Calu3 (cell line): ENCODE results near the gene ZNF726. TPM values are rescaled to one million over a fixed set of nuclear protein-coding genes. Genes with fewer than 3 reads are reported as not detected.

Experiments
- BruUV-seq: library from RNA; stranded (reverse); fragments of 400-500 nt; replicated peaks from 2 replicates; lab custom pipeline; 2021; lab: Mats Ljungman, UMichigan
- CTCF ChIA-PET: fragments of 300-600 bp; sonication (Branson Sonifier 250); formaldehyde crosslinking; loops from one replicate; lab custom pipeline; 2022; ENCODE audit warnings: antibody characterized with exemption; lab: Charles Lee
- DNase-seq: peaks from one replicate; pipeline ENCODE4 v3.0.0; 2022
- H3K27ac Mint-ChIP-seq: one replicate; pipeline ENCODE4 v1.8.0; 2022; ENCODE audit warnings: mixed read lengths; ENCODE audit not compliant: unreplicated experiment
- H3K27me3 Mint-ChIP-seq: one replicate; pipeline ENCODE4 v1.8.0; 2022; ENCODE audit warnings: mixed read lengths; ENCODE audit not compliant: unreplicated experiment
- H3K36me3 Mint-ChIP-seq: one replicate; pipeline ENCODE4 v1.8.0; 2022; ENCODE audit warnings: mild to moderate bottlenecking, moderate library complexity, mixed read lengths; ENCODE audit not compliant: insufficient read depth, unreplicated experiment
- H3K4me1 Mint-ChIP-seq: one replicate; pipeline ENCODE4 v1.8.0; 2022; ENCODE audit warnings: mild to moderate bottlenecking, low read depth, mixed read lengths; ENCODE audit not compliant: unreplicated experiment
- H3K4me3 Mint-ChIP-seq: one replicate; pipeline ENCODE4 v1.8.0; 2022; ENCODE audit warnings: mild to moderate bottlenecking, low read depth, moderate library complexity, mixed read lengths; ENCODE audit not compliant: unreplicated experiment
- H3K9me3 Mint-ChIP-seq: one replicate; pipeline ENCODE4 v1.8.0; 2022; ENCODE audit warnings: low read depth, mixed read lengths; ENCODE audit not compliant: unreplicated experiment
- intact Hi-C: fragments of 100-400 bp; cut with micrococcal nuclease; formaldehyde crosslinking; loops from one replicate; pipeline ENCODE4 v1.10.0; 2022; ENCODE audit not compliant: unreplicated experiment
- total RNA-seq: library from RNA; stranded (reverse); gene quantifications from 2 replicates; pipeline ENCODE4 v1.2.3, GENCODE V29; 2022
- TF ChIP-seq, protein P1 (sequence below): fragments of 200-600 bp; IDR thresholded peaks from one replicate; pipeline ENCODE4 v1.8.0; 2022; ENCODE audit warnings: antibody characterized with exemption; ENCODE audit not compliant: unreplicated experiment

Gene ZNF726
- total RNA-seq, 1 experiment from 2014 or later = 9.7 TPM

DNA sequence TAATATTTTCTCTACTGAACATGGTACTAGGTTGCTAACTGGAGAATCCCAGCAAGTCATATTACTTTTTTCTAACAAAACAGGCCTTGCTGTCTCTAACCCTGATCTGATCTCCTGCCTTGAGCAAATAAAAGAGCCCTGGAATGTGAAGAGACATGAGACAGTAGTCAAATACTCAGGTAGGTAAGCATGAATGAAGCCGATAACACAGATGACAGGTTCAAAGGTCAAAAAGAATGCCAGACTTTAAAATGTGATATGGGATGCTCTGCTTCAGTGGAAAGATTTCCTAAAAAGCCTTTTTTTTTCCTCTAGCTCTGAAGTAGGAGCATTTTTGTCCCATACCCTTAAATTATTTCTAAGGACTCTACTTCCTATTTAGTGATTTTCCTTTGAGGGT, 28.7 kb downstream of the ZNF726 start:
- no peaks in the 10 kb centered on the region for H3K4me1 Mint-ChIP-seq

DNA sequence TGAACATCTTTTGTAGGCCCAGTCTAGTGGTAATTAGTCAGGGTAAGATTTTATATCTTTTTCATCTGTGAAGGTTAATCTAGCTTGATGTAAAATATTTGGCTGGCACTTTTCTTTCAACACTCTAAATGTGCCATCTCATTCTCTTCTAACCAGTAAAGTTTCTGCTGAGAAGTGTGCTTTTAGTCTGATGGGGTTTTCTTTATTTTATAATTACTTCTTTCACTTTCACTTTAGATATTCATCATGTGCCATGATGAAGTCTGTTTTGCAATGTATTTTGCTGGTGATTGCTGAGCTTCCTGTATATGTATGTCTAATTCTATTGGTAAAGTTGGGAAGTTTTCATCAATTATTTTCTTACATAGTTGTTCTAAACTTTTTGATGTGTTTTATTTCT, 31.9 kb downstream of the ZNF726 start:
- Mint-ChIP-seq H3K27me3 (no peaks in the 10 kb centered on the region), H3K4me3 (no peak overlapping the region), H3K36me3 (no peaks in the 10 kb centered on the region), H3K4me1 (no peaks in the 10 kb centered on the region), H3K27ac (no peak overlapping the region), H3K9me3 (peaks cover 18% of the 10 kb centered on the region)
- no TSS peak for BruUV-seq
- CTCF ChIA-PET = no interaction called here
- intact Hi-C loops = no loop called here
- DNase-seq = no peak
- TF ChIP-seq, protein P1, sequence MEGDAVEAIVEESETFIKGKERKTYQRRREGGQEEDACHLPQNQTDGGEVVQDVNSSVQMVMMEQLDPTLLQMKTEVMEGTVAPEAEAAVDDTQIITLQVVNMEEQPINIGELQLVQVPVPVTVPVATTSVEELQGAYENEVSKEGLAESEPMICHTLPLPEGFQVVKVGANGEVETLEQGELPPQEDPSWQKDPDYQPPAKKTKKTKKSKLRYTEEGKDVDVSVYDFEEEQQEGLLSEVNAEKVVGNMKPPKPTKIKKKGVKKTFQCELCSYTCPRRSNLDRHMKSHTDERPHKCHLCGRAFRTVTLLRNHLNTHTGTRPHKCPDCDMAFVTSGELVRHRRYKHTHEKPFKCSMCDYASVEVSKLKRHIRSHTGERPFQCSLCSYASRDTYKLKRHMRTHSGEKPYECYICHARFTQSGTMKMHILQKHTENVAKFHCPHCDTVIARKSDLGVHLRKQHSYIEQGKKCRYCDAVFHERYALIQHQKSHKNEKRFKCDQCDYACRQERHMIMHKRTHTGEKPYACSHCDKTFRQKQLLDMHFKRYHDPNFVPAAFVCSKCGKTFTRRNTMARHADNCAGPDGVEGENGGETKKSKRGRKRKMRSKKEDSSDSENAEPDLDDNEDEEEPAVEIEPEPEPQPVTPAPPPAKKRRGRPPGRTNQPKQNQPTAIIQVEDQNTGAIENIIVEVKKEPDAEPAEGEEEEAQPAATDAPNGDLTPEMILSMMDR = no peak

More for the DNA sequence above, 28.7 kb downstream of the ZNF726 start:
- no peaks in the 10 kb centered on the region for H3K36me3 Mint-ChIP-seq
- H3K4me3 Mint-ChIP-seq = no peak overlapping the region
- H3K9me3 Mint-ChIP-seq = peaks cover 21% of the 10 kb centered on the region
- intact Hi-C loops = no loop called here
- no peak overlapping the region for H3K27ac Mint-ChIP-seq
- DNase-seq = no peak
- TF ChIP-seq, protein P1 = no peak
- no TSS peak for BruUV-seq
- H3K27me3 Mint-ChIP-seq = no peaks in the 10 kb centered on the region
- CTCF ChIA-PET = no interaction called here

- H3K27me3 Mint-ChIP-seq = no peaks in the 10 kb centered on the region
- no peak overlapping the region for H3K27ac Mint-ChIP-seq
- H3K4me1 Mint-ChIP-seq = no peaks in the 10 kb centered on the region
- no peak for DNase-seq
- no TSS peak for BruUV-seq
- peaks cover 7% of the 10 kb centered on the region for H3K9me3 Mint-ChIP-seq
- H3K36me3 Mint-ChIP-seq = no peaks in the 10 kb centered on the region
- CTCF ChIA-PET = no interaction called here
- no peak overlapping the region for H3K4me3 Mint-ChIP-seq
- intact Hi-C loops = no loop called here
- TF ChIP-seq, protein P1 = no peak
Measured at GRCh38 chr19:23949611-23950010, 34.9 kb downstream of the ZNF726 start.

DNA sequence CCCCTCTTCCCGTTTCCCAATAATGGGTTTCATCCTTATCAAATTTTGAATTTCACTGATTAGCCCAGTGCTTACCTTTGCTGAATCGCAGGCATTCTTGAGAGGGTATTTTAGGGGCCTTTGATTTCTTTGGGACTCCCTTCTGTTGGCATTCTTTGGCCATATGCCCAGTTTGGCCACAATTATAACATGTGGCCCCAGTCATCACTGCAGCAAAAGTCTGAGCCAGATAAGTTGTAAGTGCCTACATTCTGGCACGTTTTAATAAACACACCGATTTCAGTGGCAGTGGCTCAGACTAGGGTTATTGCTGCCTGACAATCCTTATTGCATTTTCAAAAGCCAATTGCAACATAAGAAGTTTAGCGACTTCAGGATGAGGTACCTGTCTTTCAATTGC, 41.4 kb downstream of the ZNF726 start:
- no peak for DNase-seq
- Mint-ChIP-seq H3K36me3 (no peaks in the 10 kb centered on the region), H3K27ac (no peak overlapping the region), H3K9me3 (peaks cover 4% of the 10 kb centered on the region), H3K4me3 (no peak overlapping the region), H3K27me3 (no peaks in the 10 kb centered on the region), H3K4me1 (no peaks in the 10 kb centered on the region)
- TF ChIP-seq, protein P1 = no peak
- BruUV-seq = no TSS peak
- CTCF ChIA-PET = no interaction called here
- intact Hi-C loops = no loop called here
